ENCODE measurements around the gene DDA1.

The DDA1 gene

GRCh38 chr19:17309198-17309964, at the start of gene DDA1 (continued):
- TF ChIP-seq ZNF202 (tag by site-specific recombination; IDR thresholded peaks at IDR 0.05; ENCODE audit: borderline replicate concordance) = no peak
- no peak for TF ChIP-seq FEZF1 (tag by site-specific recombination; IDR thresholded peaks at IDR 0.05)
- TF ChIP-seq ZFP37 (tag by site-specific recombination; IDR thresholded peaks at IDR 0.05) = 0 out of 2 replicates have a peak, but pooled peaks have one; percentile 23
- TF ChIP-seq ZNF37A (tag by site-specific recombination; IDR thresholded peaks at IDR 0.05) = no peak
- TF ChIP-seq, protein P1, sequence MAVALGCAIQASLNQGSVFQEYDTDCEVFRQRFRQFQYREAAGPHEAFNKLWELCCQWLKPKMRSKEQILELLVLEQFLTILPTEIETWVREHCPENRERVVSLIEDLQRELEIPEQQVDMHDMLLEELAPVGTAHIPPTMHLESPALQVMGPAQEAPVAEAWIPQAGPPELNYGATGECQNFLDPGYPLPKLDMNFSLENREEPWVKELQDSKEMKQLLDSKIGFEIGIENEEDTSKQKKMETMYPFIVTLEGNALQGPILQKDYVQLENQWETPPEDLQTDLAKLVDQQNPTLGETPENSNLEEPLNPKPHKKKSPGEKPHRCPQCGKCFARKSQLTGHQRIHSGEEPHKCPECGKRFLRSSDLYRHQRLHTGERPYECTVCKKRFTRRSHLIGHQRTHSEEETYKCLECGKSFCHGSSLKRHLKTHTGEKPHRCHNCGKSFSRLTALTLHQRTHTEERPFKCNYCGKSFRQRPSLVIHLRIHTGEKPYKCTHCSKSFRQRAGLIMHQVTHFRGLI (tag by site-specific recombination; IDR thresholded peaks at IDR 0.05) = no peak
- TF ChIP-seq YY1 (tag by site-specific recombination; IDR thresholded peaks at IDR 0.05) = peak; percentile 85
- TF ChIP-seq BCL11A (tag by site-specific recombination; IDR thresholded peaks at IDR 0.05; ENCODE audit: low read depth) = peak; percentile 60; the same call in 1 of the 2 replicates
- peak; percentile 36; the same call in 1 of the 2 replicates for TF ChIP-seq GLIS1 (tag by site-specific recombination; IDR thresholded peaks at IDR 0.05)
- no peak for TF ChIP-seq ZBTB8A (tag by site-specific recombination; IDR thresholded peaks at IDR 0.05)
- peak; percentile 88 for TF ChIP-seq ZNF335 (tag by site-specific recombination; conservative IDR thresholded peaks at IDR 0.05)
- TF ChIP-seq ZNF362 (tag by site-specific recombination; IDR thresholded peaks at IDR 0.05) = no peak
- TF ChIP-seq, protein P2, sequence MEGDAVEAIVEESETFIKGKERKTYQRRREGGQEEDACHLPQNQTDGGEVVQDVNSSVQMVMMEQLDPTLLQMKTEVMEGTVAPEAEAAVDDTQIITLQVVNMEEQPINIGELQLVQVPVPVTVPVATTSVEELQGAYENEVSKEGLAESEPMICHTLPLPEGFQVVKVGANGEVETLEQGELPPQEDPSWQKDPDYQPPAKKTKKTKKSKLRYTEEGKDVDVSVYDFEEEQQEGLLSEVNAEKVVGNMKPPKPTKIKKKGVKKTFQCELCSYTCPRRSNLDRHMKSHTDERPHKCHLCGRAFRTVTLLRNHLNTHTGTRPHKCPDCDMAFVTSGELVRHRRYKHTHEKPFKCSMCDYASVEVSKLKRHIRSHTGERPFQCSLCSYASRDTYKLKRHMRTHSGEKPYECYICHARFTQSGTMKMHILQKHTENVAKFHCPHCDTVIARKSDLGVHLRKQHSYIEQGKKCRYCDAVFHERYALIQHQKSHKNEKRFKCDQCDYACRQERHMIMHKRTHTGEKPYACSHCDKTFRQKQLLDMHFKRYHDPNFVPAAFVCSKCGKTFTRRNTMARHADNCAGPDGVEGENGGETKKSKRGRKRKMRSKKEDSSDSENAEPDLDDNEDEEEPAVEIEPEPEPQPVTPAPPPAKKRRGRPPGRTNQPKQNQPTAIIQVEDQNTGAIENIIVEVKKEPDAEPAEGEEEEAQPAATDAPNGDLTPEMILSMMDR (tag by site-specific recombination; IDR thresholded peaks at IDR 0.05) = no peak
- no peak for TF ChIP-seq ZNF837 (tag by site-specific recombination; IDR thresholded peaks at IDR 0.05)
- no peak for TF ChIP-seq ZNF157 (tag by site-specific recombination; IDR thresholded peaks at IDR 0.05)
- TF ChIP-seq ZNF221 (tag by site-specific recombination; IDR thresholded peaks at IDR 0.05; ENCODE audit: borderline replicate concordance) = no peak
- no peak for TF ChIP-seq SETDB1 (IDR thresholded peaks at IDR 0.05; ENCODE audit: insufficient read length, low read length)
- TF ChIP-seq PRDM1 (tag by site-specific recombination; IDR thresholded peaks at IDR 0.05) = no peak
- TF ChIP-seq ZNF544 (tag by site-specific recombination; IDR thresholded peaks at IDR 0.05) = no peak
- TF ChIP-seq KLF7 (tag by site-specific recombination; IDR thresholded peaks at IDR 0.05; ENCODE audit: borderline replicate concordance) = peak; percentile 90
- TF ChIP-seq ZNF26 (tag by site-specific recombination; IDR thresholded peaks at IDR 0.05) = no peak
- TF ChIP-seq ZNF768 (tag by site-specific recombination; IDR thresholded peaks at IDR 0.05) = no peak; the same call in 1 of the 2 replicates
- TF ChIP-seq ZNF76 (tag by site-specific recombination; IDR thresholded peaks at IDR 0.05; ENCODE audit: borderline replicate concordance, low read depth) = peak; percentile 87
- TF ChIP-seq SP2 (tag by site-specific recombination; IDR thresholded peaks at IDR 0.05) = peak; percentile 100
- TF ChIP-seq ZNF223 (tag by site-specific recombination; IDR thresholded peaks at IDR 0.05) = no peak
- TF ChIP-seq SP7 (tag by site-specific recombination; IDR thresholded peaks at IDR 0.05) = peak; percentile 63; the same call in 1 of the 2 replicates
- TF ChIP-seq ZNF280C (tag by site-specific recombination; IDR thresholded peaks at IDR 0.05) = no peak
- no peak for TF ChIP-seq ZNF548 (tag by site-specific recombination; IDR thresholded peaks at IDR 0.05)
- no peak for TF ChIP-seq GLI2 (tag by site-specific recombination; IDR thresholded peaks at IDR 0.05; ENCODE audit: borderline replicate concordance, low read depth)
- no peak for TF ChIP-seq ZNF514 (tag by site-specific recombination; IDR thresholded peaks at IDR 0.05)
- TF ChIP-seq, protein P3, sequence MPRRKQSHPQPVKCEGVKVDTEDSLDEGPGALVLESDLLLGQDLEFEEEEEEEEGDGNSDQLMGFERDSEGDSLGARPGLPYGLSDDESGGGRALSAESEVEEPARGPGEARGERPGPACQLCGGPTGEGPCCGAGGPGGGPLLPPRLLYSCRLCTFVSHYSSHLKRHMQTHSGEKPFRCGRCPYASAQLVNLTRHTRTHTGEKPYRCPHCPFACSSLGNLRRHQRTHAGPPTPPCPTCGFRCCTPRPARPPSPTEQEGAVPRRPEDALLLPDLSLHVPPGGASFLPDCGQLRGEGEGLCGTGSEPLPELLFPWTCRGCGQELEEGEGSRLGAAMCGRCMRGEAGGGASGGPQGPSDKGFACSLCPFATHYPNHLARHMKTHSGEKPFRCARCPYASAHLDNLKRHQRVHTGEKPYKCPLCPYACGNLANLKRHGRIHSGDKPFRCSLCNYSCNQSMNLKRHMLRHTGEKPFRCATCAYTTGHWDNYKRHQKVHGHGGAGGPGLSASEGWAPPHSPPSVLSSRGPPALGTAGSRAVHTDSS (tag by site-specific recombination; IDR thresholded peaks at IDR 0.05) = no peak

All from HEK293 (cell line).